ENCODE data around the gene NPIPA2. TPM values are rescaled to one million over a fixed set of nuclear protein-coding genes. Genes with fewer than 3 reads are reported as not detected.

The NPIPA2 gene
- total RNA-seq, 1 experiment from 2014 or later: not detected

Other genes starting within 250 kb of the NPIPA2 start
- 10.8 and 10.9 TPM in 2 replicates for gene PARN, start 112.3 kb upstream of the NPIPA2 start, total RNA-seq (2014; rRNA removed; shearing (Covaris generic))
- 33.3 and 35.5 TPM in 2 replicates for gene BFAR, start 109.6 kb upstream of the NPIPA2 start, total RNA-seq (2014; rRNA removed; shearing (Covaris generic))
- 0.33 TPM in 1 of 2 replicates, not detected in the other for gene PLA2G10, start 48.2 kb upstream of the NPIPA2 start, total RNA-seq (2014; rRNA removed; shearing (Covaris generic))
- gene NPIPA3, start 39.1 kb upstream of the NPIPA2 start, total RNA-seq (2014; rRNA removed; shearing (Covaris generic)): 1.1 TPM in 1 of 2 replicates, not detected in the other
- gene NOMO1, start 91.2 kb downstream of the NPIPA2 start, total RNA-seq (2014; rRNA removed; shearing (Covaris generic)): 51.9 and 58.6 TPM in 2 replicates
- gene NPIPA1, start 194.9 kb downstream of the NPIPA2 start, total RNA-seq (2014; rRNA removed; shearing (Covaris generic)): 27.1 and 30.3 TPM in 2 replicates
- 75.5 and 80.3 TPM in 2 replicates for gene PDXDC1, start 232.5 kb downstream of the NPIPA2 start, total RNA-seq (2014; rRNA removed; shearing (Covaris generic))